GM04504 (cell line): Measurements from ENCODE around the gene ACSM6.
"Not testable (repeated sequence)": the region's sequence is repeated elsewhere in the genome, so short reads cannot be mapped to it uniquely, and the experiment has no call there.

Experiments used
- DNase-seq: peaks from one replicate; pipeline ENCODE4 v3.0.0-alpha.2; 2012; ENCODE audit warnings: low read depth

The ACSM6 gene

GRCh38 chr10:95217476-95217875 is 23.4 kb downstream of the ACSM6 start:
- no peak for DNase-seq

GRCh38 chr10:95220539-95220938 is 26.5 kb downstream of the ACSM6 start:
- DNase-seq, result no peak

- no peak for DNase-seq
Observed at GRCh38 chr10:95221124-95221523, 27.1 kb downstream of the ACSM6 start.

- no peak for DNase-seq
Observed at GRCh38 chr10:95225136-95225535, 31.1 kb downstream of the ACSM6 start.

GRCh38 chr10:95228934-95229723 is 35.1 kb downstream of the ACSM6 start:
- DNase-seq, result not testable (repeated sequence)

- DNase-seq, result peak; percentile 93
Observed at GRCh38 chr10:95229724-95230627, 35.9 kb downstream of the ACSM6 start.

GRCh38 chr10:95230677-95231586 is 36.9 kb downstream of the ACSM6 start:
- not testable (repeated sequence) for DNase-seq

GRCh38 chr10:95233377-95234034 is 39.5 kb downstream of the ACSM6 start:
- no peak for DNase-seq

- no peak for DNase-seq
Observed at GRCh38 chr10:95234951-95235350, 40.9 kb downstream of the ACSM6 start.

GRCh38 chr10:95235676-95236067 is 41.6 kb downstream of the ACSM6 start:
- DNase-seq, result no peak

GRCh38 chr10:95236068-95236903 is 42.2 kb downstream of the ACSM6 start:
- no peak for DNase-seq

- no peak for DNase-seq
Observed at GRCh38 chr10:95237376-95238170, 43.5 kb downstream of the ACSM6 start.

- DNase-seq, result not testable (repeated sequence)
Observed at GRCh38 chr10:95240096-95240495, 46.1 kb downstream of the ACSM6 start.

- no peak for DNase-seq
Observed at GRCh38 chr10:95240811-95241210, 46.8 kb downstream of the ACSM6 start.

- DNase-seq, result no peak
Observed at GRCh38 chr10:95241533-95241932, 47.5 kb downstream of the ACSM6 start.

- DNase-seq, result no peak
Observed at GRCh38 chr10:95242581-95243317, 48.7 kb downstream of the ACSM6 start.

- no peak for DNase-seq
Observed at GRCh38 chr10:95243318-95243617, 49.2 kb downstream of the ACSM6 start.

- no peak for DNase-seq
Observed at GRCh38 chr10:95244152-95244551, 50.1 kb downstream of the ACSM6 start.

- no peak for DNase-seq
Observed at GRCh38 chr10:95245425-95246055, 51.5 kb downstream of the ACSM6 start.
